IMR-90 (cell line): Measurements from ENCODE around the gene NANOS1.

ENCODE experiments used
- CTCF ChIP-seq: conservative IDR thresholded peaks from 2 replicates; pipeline ENCODE4 v1.5.1; 2012; ENCODE audit warnings: mild to moderate bottlenecking, low read depth, low read length, improper control_type of control experiment
- ELK1 ChIP-seq: fragments of 150-350 bp; IDR thresholded peaks from 2 replicates; pipeline ENCODE4 v1.6.1; 2016; ENCODE audit warnings: low read depth, mild to moderate bottlenecking, low read length, moderate library complexity, borderline replicate concordance
- MAZ ChIP-seq: IDR thresholded peaks from 2 replicates; pipeline ENCODE4 v1.6.1; 2012; ENCODE audit warnings: low read depth, mild to moderate bottlenecking, low read length, improper control_type of control experiment, moderate library complexity, borderline replicate concordance
- POLR2A ChIP-seq: IDR thresholded peaks from 2 replicates; pipeline ENCODE4 v1.6.1; 2012; ENCODE audit warnings: mild to moderate bottlenecking, low read depth, low read length
- RCOR1 ChIP-seq: IDR thresholded peaks from 2 replicates; pipeline ENCODE4 v1.6.1; 2012; ENCODE audit warnings: mild to moderate bottlenecking, low read length, improper control_type of control experiment; ENCODE audit not compliant: insufficient replicate concordance

- TF ChIP-seq POLR2A (peak; percentile 47; the same call in 1 of the 2 replicates), CTCF (no peak), ELK1 (no peak), MAZ (no peak), RCOR1 (no peak)
Observed at GRCh38 chr10:119029613-119030420, at the start of gene NANOS1.
